Stimulated activated CD4-positive, alpha-beta T cell treated with anti-CD3 and anti-CD28 coated beads, Interleukin-12 subunit alpha, Interleukin-12 subunit beta, amount 100 ng/mL, for 24 hours (primary cell): ENCODE data around the gene CHRM2.

Source experiments
- DNase-seq, 2 experiments: peaks; one replicate each; pipeline ENCODE4 v3.0.0-alpha.2; 2020; ENCODE audit warnings: low read depth in 2 of 2

Gene CHRM2

DNA sequence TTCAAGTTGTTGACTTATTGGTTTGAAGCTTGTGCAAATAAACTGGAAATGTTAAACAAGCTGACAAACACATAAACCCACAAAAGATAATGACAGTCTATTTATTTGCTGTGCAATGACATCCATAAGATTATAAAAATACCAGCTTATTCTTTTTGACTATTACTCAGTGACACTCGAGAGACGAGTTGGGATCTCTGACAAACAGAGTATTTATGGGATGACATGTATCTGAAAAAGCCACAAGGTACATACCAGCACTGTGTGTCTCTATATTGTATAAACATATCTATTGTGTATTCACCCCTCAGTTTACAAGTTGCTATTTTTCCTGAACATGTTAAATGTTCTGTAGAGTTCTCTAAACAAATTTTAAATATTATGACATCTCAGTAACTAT lies 88.9 kb downstream of the CHRM2 start:
- no peak for DNase-seq

DNA sequence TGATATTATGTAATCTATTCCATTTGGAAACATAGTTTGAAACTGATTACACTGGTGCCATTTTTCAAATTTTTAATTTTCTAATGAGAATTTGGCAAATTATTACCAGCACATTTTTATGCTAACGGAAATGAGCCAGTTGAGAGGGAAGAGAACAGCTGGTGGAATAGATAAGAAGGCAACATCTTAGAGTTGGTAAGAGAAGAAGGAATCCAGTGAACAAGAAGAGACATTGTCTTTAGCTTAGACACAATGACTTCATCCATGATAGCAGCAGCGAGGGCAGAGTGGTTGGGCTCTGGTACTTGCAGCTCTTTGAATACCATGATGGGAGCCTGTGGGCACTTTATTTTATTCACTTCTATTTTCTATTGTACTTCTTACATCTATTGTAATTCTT lies 89.6 kb downstream of the CHRM2 start:
- DNase-seq: no peak

DNA sequence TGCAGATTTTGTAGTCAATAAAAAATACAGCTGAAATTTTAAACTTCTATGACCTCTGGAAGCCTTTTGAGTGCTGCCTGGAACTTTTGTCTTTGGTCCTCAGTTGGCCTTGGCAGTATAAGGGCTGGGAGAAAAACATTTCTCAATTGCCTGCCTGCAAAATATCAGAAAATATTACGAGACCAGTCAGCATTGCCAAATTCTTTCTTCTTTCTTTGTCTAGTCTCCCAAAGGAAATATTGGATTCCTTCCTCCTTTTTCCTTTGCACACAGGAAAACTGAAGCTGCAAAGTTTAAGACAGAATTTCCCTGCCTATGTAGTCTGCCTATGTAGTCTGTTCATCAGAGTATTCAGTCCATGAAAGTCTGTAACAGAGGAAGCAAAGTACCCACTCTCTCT lies 95.9 kb downstream of the CHRM2 start:
- DNase-seq: no peak

DNA sequence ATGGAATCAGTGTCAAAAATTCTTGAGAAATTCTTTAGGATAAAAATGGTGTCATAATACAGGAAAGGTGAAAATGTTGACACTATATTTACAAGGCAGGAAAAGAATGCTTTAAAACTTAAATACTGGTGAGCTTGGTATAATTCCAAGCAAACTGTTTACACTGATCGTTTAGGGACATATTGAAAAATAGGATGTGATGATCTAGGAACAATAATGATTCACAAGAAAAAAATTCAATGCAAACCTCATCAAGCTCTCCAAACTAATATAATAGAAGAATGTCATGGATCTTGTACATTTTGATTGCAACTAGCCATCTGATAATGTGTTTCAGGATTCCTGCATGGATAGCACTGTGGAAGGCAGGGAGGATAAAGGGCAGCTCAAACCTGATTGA lies 98.4 kb downstream of the CHRM2 start:
- DNase-seq: no peak

DNA sequence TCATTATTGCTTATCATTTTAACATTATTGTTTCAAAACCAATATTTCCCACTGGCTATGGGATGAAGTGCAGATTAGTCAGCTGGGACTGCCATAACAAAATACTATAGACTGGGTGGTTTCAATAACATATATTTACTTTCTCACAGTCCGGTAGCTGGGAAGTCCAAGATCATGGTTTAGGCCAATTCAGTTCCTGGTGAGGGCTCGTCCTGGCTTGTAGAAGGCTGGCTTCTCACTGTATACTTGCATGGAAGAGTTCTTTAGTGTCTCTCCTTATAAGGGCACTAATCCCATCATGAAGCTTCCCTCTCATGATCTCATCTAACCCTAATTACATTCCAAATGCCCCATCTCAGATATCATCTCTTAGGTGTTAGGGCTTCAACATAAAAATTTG lies 101.3 kb downstream of the CHRM2 start:
- no peak for DNase-seq

DNA sequence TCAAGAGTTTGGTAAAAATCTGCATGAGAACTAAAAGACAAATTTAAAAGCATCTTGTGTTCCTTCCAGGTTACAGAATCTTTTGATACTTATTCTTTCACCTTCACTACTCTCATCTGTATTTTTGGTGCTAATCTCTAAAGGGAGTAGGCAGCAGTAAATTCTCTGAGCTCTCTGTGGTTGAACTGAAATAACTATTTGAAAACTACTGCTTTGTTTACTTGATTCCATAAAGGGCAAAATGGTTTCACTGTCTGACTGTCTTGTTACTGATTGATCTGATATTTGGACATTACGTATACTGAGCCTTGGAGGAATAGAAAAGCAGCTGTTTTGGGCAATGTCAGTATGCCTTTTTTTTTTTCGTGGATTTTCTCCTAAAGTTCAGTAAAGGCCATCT lies 103.3 kb downstream of the CHRM2 start:
- DNase-seq: no peak

DNA sequence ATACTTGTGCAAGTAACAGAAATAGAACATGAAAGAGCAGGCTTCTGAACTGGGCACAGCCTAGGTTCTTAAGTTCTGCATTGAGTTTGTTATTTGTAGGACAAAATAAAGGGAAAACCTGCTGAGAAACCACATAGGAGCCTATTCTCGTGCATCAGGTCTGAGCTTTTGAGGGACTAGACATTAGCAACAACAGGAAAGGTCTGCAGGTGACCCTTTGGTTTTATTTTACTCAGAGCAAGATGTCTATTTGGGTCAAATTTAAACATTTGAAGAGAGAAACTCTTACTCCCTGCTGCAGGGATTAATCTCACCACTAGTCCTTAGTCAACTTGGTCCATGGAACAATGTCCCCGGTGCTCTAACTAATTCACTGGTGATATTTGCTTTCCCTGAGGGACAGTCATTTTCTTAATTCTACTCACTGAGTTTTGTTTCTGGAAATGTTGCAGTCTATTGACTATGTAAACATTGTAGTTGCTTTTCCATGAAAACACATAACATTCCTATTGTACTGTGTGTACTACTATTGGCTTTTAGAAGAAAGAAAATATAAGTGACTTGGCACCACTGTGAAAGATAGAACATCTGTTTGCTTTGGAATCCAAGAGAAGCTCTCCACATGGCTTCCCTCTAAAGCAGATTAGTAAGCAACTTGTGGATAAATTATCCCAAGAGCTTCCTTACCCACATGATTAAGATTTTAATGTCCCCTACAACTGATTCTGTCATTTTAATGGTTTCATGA lies 108.2 kb downstream of the CHRM2 start:
- DNase-seq: no peak

DNA sequence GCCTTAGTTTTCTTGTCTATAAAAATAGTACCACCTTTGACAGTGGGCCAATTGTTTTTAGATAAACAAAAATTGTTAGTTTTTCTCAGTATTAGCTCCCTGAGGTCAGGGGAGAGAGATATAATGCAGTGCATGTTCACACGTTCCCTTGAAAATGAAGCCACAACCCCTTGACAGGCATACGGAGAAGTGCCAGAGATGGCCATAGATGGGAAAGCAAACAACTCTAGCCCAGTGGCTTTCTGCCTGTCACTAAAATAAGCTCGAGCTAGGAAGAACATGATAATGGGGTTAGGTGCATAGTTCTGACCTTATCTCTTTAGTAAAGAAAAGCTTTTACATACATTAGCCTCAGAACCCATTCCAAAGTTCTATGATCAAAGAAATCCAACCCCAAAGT lies 124.9 kb downstream of the CHRM2 start:
- DNase-seq: no peak

DNA sequence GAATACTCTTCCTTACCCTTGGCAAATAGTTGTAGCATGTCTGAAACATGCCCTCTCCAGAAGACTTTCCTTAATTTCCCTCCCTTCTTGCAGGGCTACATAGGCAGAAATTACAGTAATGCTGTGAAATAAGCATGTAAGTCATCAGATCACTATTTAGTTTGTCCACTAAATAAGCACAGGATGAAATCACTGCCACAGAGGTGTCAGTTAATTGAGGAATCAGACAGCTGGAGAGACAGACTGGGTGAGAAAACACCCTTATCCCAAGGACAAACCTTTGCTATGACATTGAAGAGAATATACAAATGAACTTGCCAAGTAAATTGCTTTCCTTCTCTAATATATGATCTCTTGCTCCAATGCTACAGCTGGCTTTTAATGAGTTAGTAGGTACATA lies 129.3 kb downstream of the CHRM2 start:
- DNase-seq: no peak

DNA sequence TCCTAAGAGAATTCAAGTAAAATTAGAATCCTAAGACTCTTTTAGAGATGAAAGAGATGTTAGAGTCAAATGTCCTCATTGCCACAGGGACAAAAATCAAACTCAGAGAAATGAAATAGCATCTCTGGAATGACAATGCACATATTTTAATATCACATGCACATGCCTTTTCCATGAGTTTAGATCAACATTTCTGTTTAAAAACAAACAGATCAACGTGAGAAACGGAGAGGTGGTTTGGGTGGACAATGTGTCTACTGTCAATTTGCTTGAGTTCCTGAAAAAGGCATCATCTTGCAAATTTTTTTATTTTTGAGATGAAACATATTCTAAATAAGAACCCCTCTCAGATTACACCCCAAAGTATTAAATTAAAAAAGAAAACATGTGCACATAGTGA lies 130.0 kb downstream of the CHRM2 start:
- no peak for DNase-seq

DNA sequence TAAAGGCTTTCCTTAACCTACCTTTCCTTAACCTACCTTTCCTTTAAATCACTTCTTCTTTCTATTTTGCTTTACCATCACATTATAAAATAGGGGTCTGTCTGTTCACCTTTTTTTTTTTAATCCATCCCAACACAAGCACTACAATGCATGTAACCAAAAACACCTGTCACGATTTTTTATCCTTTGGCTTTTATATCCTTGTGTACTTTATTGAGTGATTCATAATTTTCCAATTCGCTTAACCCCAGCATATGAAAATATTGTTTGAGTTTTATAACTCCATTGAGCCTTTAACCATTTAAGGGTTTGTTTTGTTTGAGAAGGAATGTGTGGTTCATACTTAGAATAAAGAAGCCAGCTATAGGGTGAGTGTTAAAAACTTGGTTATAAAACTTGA lies 132.2 kb downstream of the CHRM2 start:
- no peak for DNase-seq

DNA sequence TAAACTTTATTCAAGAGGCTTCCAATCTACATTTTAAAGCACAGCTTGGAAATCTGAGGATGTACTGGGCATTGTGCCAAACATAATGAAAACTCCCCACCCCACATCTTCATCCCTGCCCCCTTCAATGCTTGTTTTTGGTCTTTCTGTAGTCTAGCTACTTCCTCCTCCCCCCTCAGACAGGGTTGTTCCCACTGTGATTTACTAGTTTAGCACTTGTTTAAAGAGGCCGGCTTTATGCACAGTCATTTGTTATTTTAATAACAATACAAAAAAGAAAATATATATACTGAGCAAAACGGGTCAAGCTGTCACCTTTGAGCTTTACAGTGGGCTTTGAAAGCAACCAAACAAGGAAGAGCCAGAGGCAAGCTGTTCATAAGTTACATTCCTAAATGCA lies 132.6 kb downstream of the CHRM2 start:
- DNase-seq: no peak

DNA sequence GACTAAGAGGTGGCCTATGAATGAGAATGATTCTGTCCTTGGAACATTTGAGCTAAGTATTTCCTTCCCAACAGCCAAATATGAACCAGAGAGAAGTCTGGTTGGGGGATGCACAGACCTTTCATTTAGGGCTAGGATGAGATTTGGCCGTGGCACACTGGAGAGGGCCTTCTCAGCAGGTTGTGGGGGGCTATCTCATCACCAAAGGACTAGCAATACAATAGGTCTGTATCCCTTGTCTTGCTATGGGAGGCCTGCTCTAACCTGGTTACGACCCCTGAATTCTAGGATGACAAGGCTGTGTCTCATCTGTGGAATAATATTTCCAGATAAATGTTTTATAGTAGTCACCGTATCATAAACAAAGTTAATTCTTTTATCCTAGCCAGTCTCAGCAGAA lies 133.0 kb downstream of the CHRM2 start:
- no peak for DNase-seq

DNA sequence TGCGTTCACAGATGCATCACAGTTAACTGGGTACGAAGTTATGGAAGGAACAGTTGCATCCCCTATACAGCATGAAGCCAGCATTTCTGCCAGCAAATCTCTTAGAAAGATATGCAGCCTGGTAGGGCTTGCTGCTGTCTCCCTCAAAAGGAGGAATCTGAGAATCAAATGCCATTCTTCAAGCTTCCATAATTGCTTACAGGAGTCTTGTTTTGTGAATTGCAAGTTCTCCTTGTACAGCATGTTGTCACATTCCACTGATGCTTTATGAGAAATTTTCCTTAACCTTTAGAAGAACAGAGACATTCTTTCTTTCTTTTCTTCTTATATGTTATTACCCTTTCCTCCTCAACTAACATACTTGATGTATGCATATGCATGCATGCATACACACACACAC lies 134.6 kb downstream of the CHRM2 start:
- DNase-seq: no peak

DNA sequence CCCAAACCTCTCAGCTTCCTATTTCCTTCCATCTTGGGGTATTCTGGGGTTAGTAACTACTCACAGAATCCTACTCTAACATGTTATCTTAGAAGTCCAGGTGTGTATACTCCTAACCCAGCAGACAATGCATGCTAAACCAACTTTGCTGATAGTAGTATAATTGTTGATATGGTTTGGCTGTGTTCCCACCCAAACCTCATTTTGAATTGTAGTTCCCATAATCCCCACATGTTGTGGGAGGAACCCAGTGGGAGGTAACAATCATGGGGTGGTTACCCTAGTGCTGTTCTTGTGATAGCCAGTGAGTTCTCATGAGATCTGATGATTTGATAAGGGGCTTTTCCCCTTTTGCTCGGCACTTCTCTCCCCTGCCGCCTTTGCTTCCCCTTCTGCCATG lies 135.1 kb downstream of the CHRM2 start:
- no peak for DNase-seq

DNA sequence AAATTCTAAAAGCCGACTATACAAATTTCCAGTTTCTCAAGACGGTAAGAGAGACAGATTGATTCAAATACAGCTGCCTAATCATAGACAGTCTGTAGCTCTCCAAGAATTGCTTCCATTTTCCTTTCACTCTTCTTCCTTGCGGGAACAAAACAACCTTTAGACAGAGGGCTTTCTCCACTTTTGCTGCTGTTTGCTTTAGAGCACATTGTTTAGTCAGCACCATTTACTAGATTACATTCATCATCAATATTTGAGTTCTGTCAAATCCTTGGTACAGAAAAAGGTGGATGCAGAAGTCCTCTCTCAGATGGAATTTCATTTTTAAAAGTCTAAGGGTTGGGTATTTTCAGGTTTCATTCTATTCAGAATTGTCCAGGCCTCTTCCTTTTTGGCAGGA lies 137.4 kb downstream of the CHRM2 start:
- no peak for DNase-seq

DNA sequence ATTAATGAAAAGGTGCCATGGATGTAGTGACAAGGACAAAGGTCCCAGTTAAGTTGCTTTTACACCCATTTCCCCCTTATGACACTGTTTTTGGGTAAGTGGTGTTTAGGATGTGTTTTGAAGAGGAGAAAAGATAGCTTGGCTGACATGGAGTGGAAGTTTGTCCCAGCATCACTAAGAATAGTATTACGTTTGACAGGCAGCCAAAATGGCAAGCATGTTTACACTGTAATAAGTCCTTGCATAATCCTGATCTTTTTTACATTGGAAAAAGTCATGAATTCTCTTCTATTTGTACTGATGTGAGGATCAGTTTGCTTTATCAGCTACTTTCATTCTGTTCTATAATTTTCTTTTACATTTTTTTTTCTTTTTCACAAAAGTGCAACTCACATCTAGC lies 137.8 kb downstream of the CHRM2 start:
- no peak for DNase-seq

DNA sequence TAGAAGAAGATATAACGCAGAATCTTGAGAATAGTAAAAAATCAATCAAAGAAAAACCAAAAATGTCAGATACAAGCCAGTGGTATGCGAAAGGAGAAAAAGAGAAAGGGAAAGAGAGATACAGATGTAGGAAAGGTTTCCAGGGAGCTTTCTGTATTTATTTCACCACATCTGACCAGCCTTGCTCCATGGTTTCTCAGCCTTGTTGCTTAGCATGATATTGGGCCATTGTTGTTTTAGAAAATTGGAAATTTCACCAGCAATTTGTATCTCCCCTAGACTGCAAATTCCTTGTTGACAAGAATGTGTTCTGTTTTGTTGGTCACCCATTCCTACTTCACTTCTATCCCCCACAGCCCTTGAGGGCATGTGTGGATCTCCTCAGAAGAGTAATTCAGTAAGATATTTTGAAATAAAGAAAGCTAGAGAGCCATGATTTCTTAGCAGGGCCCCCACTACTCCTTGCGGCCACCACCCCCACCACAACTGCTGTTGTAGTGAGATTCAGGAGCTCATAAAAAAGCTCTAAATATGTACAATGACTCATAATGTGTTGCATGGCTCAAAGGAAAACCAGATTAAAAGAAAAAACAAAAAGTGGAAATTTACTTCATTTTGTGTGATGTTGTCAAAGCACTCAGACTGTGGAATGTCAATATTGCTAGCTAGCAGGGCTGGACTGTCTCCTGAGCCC lies 138.7 kb downstream of the CHRM2 start:
- no peak for DNase-seq

DNA sequence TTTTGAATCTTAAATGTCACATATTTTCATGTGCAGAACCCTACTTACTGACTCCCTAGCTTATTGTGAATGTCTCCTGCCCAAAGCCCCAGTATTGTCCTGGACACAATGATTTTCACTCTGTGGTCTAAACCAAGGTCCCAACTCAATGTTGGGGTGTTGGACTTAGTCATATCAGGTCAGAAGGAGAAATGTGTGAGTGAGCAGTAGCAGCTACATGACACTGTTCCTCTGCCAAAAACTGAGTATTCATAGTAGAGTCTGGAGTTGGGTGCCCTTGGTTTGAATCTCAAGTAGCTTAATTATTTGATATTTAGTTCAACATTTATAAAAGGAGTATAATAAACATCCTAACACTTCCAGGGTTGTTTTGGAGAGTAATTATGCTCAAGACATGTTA lies 141.0 kb downstream of the CHRM2 start:
- no peak for DNase-seq

DNA sequence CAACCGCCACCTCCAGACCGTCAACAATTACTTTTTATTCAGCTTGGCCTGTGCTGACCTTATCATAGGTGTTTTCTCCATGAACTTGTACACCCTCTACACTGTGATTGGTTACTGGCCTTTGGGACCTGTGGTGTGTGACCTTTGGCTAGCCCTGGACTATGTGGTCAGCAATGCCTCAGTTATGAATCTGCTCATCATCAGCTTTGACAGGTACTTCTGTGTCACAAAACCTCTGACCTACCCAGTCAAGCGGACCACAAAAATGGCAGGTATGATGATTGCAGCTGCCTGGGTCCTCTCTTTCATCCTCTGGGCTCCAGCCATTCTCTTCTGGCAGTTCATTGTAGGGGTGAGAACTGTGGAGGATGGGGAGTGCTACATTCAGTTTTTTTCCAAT lies 146.6 kb downstream of the CHRM2 start:
- DNase-seq: no peak

DNA sequence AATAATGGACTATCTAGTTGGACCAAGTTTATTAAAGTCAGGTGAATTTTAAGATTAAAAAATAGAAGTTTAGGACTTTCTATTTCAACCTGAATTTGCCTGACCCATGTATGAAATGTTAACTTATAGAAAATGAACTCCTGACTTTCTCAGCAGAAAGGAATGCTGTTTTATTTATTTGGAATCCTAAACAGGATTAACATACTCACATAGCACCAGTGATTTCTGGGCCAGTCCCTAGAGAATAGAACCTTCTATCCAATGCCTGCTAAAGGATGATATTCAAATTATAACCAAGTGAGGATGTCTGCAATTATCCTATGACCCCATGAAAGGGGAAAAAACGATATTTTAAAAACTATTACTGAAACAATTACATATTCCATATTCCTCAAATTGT lies 148.8 kb downstream of the CHRM2 start:
- no peak for DNase-seq

DNA sequence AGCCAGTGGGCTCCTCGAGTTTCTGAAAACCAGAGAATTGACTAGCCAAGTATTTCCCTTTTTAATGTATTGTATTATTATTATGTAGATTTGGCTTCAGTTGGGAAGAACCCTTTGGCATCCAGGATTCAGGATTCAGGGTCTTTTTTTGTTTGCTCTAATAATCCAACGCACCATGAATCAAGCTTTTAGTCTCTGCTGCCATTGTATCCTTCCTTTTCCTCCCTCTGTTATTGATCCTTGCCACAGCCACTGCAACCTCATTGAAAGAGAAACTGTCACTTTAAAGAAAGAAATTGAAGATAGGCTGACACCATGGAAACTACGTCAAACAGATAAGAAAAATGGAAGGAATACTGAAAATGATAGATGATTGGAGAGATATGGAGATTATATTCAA lies 150.0 kb downstream of the CHRM2 start:
- DNase-seq: no peak

DNA sequence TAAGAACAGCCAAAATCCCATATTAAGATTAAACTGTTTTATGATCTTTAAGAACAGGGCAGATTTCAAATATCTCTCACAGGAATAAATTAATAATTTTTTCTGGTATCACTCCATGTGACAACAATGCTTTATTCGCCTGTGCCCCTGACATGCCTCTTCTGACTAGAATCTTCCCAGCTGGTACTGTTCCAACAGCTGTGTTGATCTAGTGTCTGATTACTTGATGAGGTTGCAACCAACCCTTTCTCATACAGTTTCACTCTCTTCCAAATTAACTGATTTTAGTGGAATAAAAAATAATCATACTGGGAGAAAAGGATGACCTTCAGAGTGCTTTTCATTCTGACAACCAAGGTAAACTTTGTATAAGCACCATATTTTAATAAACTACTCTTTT lies 151.9 kb downstream of the CHRM2 start:
- DNase-seq: no peak
